GM23338 (cell line): ENCODE measurements around the gene ABHD16A.

Source experiments
- CTCF ChIP-seq, 2 experiments: fragments of 200-600 bp in 1 of 2; sonication (generic) in 1 of 2; conservative IDR thresholded peaks; 2 replicates each; pipeline versions ENCODE4 v1.5.1 to v1.6.1; 2016 to 2017; ENCODE audit warnings: antibody characterized with exemption in 2 of 2, low read depth in 2 of 2, mild to moderate bottlenecking in 2 of 2, moderate library complexity in 1 of 2
- EZH2 ChIP-seq: fragments of 200-600 bp; sonication (generic); IDR thresholded peaks from one replicate; pipeline ENCODE4 v1.8.0; 2017; ENCODE audit warnings: antibody characterized with exemption, mild to moderate bottlenecking, low read depth; ENCODE audit not compliant: unreplicated experiment

- TF ChIP-seq CTCF (conservative IDR thresholded peaks at IDR 0.05; ENCODE audit: low read depth in 2 of 2) (0 out of 4 replicates have a peak, but pooled peaks of 1 of the 2 experiments have one; percentile 18), EZH2 (no peak)
These were observed 9.2 kb upstream of the ABHD16A start for GRCh38 chr6:31712296-31712695.
